GM12878 (cell line): ENCODE data around the gene GAD2. TPM values are rescaled to one million over a fixed set of nuclear protein-coding genes. Genes with fewer than 3 reads are reported as not detected.

Experiments used
- ATAC-seq: fragments of 200-7000 bp; cut with Tn5 transposase; 3 replicates; pipeline ENCODE4 v1.9.1; 2020; ENCODE audit warnings: mild to moderate bottlenecking, moderate library complexity
- BruUV-seq: library from RNA; stranded (reverse); fragments of 400-500 nt; replicated peaks from 2 replicates; lab custom pipeline; 2021; lab: Mats Ljungman, UMichigan
- CTCF ChIA-PET: fragments of 300-600 bp; sonication (Branson Sonifier 250); formaldehyde crosslinking; extraction: SDS; loops from one replicate; lab custom pipeline; 2021; ENCODE audit warnings: inconsistent platforms; lab: Yijun Ruan, JAX
- POLR2A ChIA-PET: fragments of 350-600 bp; formaldehyde crosslinking; extraction: SDS; loops from one replicate; lab custom pipeline; 2021; ENCODE audit warnings: inconsistent platforms; lab: Charles Lee
- RAD21 ChIA-PET: fragments of 300-600 bp; sonication (Branson Sonifier 250); formaldehyde crosslinking; loops from one replicate; lab custom pipeline; 2023; ENCODE audit warnings: antibody characterized with exemption; ENCODE audit not compliant: unreplicated experiment; lab: Charles Lee
- SMC1A ChIA-PET: fragments of 300-600 bp; sonication (Branson Sonifier 250); formaldehyde crosslinking; loops from one replicate; lab custom pipeline; 2023; ENCODE audit not compliant: unreplicated experiment, uncharacterized antibody; lab: Charles Lee
- DNase-seq: peaks from one replicate; pipeline ENCODE4 v3.0.0-alpha.2; 2011; ENCODE audit warnings: low read depth, low spot score
- FAIRE-seq: peaks from 3 replicates; lab custom pipeline; 2011; peaks lifted over from hg19 to GRCh38; lab: Jason Lieb, UNC
- H2AFZ ChIP-seq: 2 replicates; pipeline ENCODE4 v1.6.0; 2011; ENCODE audit warnings: low read depth, low read length, control low read depth; ENCODE audit not compliant: control insufficient read depth
- H3K27ac ChIP-seq: 2 replicates; pipeline ENCODE4 v1.5.1; 2011; ENCODE audit warnings: control low read depth; ENCODE audit not compliant: control insufficient read depth, insufficient read depth
- H3K27me3 ChIP-seq, 2 experiments: replicated peaks in 1 of 2; 2 replicates each; pipeline versions ENCODE4 v1.6.0 to v1.6.1; 2011; ENCODE audit warnings: low read length in 1 of 2; ENCODE audit not compliant: control insufficient read depth in 2 of 2, insufficient read depth in 2 of 2
- H3K36me3 ChIP-seq, 2 experiments: 2 replicates each; pipeline ENCODE4 v1.5.1; 2011; ENCODE audit warnings: low read length in 1 of 2; ENCODE audit not compliant: control insufficient read depth in 2 of 2, insufficient read depth in 2 of 2
- H3K4me1 ChIP-seq: 2 replicates; pipeline ENCODE4 v1.6.1; 2011; ENCODE audit warnings: mild to moderate bottlenecking, low read length, moderate library complexity, mixed read lengths; ENCODE audit not compliant: control insufficient read depth, insufficient read depth
- H3K4me2 ChIP-seq: 2 replicates; pipeline ENCODE4 v1.6.0; 2011; ENCODE audit warnings: control low read depth; ENCODE audit not compliant: control insufficient read depth, insufficient read depth
- H3K4me3 ChIP-seq: fragments of 200-600 bp; sonication (generic); 2 replicates; pipeline ENCODE4 v1.5.1; 2016
- H3K79me2 ChIP-seq: 2 replicates; pipeline ENCODE4 v1.6.0; 2011; ENCODE audit warnings: low read length; ENCODE audit not compliant: control insufficient read depth, insufficient read depth
- H3K9ac ChIP-seq: 2 replicates; pipeline ENCODE4 v1.8.0; 2011; ENCODE audit warnings: low read length, control low read depth, mixed read lengths; ENCODE audit not compliant: control insufficient read depth, insufficient read depth
- H3K9me3 ChIP-seq: replicated peaks from 3 replicates; pipeline ENCODE4 v1.5.1; 2011; ENCODE audit warnings: mild to moderate bottlenecking, low read length; ENCODE audit not compliant: control insufficient read depth, insufficient read depth
- H4K20me1 ChIP-seq: 2 replicates; pipeline ENCODE4 v1.6.0; 2011; ENCODE audit not compliant: control insufficient read depth, insufficient read depth
- BACH1 ChIP-seq: fragments of 450-650 bp; IDR thresholded peaks from 2 replicates; pipeline ENCODE4 v1.6.1; 2017; ENCODE audit warnings: mild to moderate bottlenecking, borderline replicate concordance
- ELK1 ChIP-seq: IDR thresholded peaks from 2 replicates; pipeline ENCODE4 v1.6.1; 2012; ENCODE audit warnings: low read depth, low read length, improper control_type of control experiment
- IRF4 ChIP-seq: IDR thresholded peaks from 2 replicates; pipeline ENCODE4 v1.6.1; 2011; ENCODE audit warnings: low read depth, low read length
- ZNF274 ChIP-seq: IDR thresholded peaks from one replicate; pipeline ENCODE4 v1.8.0; 2011; ENCODE audit not compliant: insufficient read length, insufficient read depth
- ZNF622 ChIP-seq: fragments of 450-650 bp; IDR thresholded peaks from 2 replicates; pipeline ENCODE4 v1.6.1; 2017; ENCODE audit warnings: mild to moderate bottlenecking, inconsistent platforms
- WGBS: methylation state at CpG from one replicate; pipeline ENCODE4 v1.1.6; 2016; ENCODE audit warnings: low lambda C conversion rate; ENCODE audit not compliant: insufficient replicate concordance, insufficient coverage; ENCODE audit errors: missing lambda C conversion rate; 5-methylcytosine and 5-hydroxymethylcytosine counted together
- in situ Hi-C: fragments of 300-500 bp; cut with MboI; formaldehyde crosslinking; loops from 9 replicates; pipeline ENCODE4 v1.14.3; 2018; ENCODE audit warnings: mixed read lengths
- intact Hi-C: fragments of 100-400 bp; cut with micrococcal nuclease; formaldehyde crosslinking; loops from one replicate; pipeline ENCODE4 v1.14.2; 2022; ENCODE audit not compliant: unreplicated experiment
- polyA plus RNA-seq, 11 experiments: library from polyadenylated mRNA; depleted of rRNA in 4 of 11; unstranded in 6 of 11; stranded (reverse) in 5 of 11; fragments of >200 nt; fragmentation: Nextera tagmentation in 4 of 11; fragmentation: Illumina TruSeq in 1 of 11; extraction: Ambion mirVana in 4 of 11; extraction: Trizol in 1 of 11; gene quantifications; 1 replicate in 1 of 11; 2 replicates in 10 of 11; pipeline versions ENCODE4 v1.2.1 to v1.2.3, GENCODE V29; 2011 to 2016; ENCODE audit warnings: inconsistent platforms in 2 of 11, missing spikeins in 2 of 11, low read depth in 1 of 11
- total RNA-seq, 4 experiments: library from RNA; depleted of rRNA in 3 of 4; stranded (reverse); fragments of >200 nt in 3 of 4; fragmentation: Illumina TruSeq in 1 of 4; extraction: Trizol in 1 of 4; gene quantifications; 2 replicates each; pipeline versions ENCODE4 v1.2.1 to v1.2.3, GENCODE V29; 2013 to 2021
- TF ChIP-seq, protein P1 (sequence below): fragments of 450-650 bp; IDR thresholded peaks from 2 replicates; pipeline ENCODE4 v1.6.1; 2017; ENCODE audit warnings: borderline replicate concordance
- TF ChIP-seq, protein P2 (sequence below): IDR thresholded peaks from 2 replicates; pipeline ENCODE4 v1.6.1; 2011; ENCODE audit warnings: low read depth, low read length, improper control_type of control experiment, borderline replicate concordance

The GAD2 gene
- total and polyA plus RNA-seq, 10 of the 15 experiments (the other 5 are each of a cell fraction or from before 2014, with no cell fraction given), result not detected

- ChIA-PET CTCF (interaction anchor here (1.0 kb wide), 1 partner anchor 8 kb away, joined by 3 read pairs; no protein-coding TSS in a partner anchor), SMC1A (interaction anchor here (0.7 to 0.8 kb wide), 2 partner anchors 18 to 19 kb away, joined by 3 to 5 read pairs; no protein-coding TSS in a partner anchor), POLR2A (no interaction called here), RAD21 (no interaction called here)
- 4% methylated on average over 4 of the region's 4 CpGs for WGBS
- Histone ChIP-seq H3K9me3 (no peaks in the 10 kb centered on the region), H3K27me3 (peaks cover 0 to 4% of the 10 kb centered on the region in 2 experiments; a peak in 2 of 4 replicates), H4K20me1 (no peaks in the 10 kb centered on the region), H3K79me2 (no peaks in the 10 kb centered on the region), H3K9ac (no peak overlapping the region), H3K36me3 (no peaks in the 10 kb centered on the region), H2AFZ (no peak overlapping the region), H3K4me2 (no peak overlapping the region), H3K4me3 (no peak overlapping the region), H3K27ac (no peak overlapping the region), H3K4me1 (no peaks in the 10 kb centered on the region)
- no TSS peak for BruUV-seq
- ATAC-seq (no peak), DNase-seq (no peak), FAIRE-seq (no peak)
- intact Hi-C loops (no loop called here), in situ Hi-C loops (no loop called here)
- TF ChIP-seq ELK1, result no peak
- TF ChIP-seq, protein P1, sequence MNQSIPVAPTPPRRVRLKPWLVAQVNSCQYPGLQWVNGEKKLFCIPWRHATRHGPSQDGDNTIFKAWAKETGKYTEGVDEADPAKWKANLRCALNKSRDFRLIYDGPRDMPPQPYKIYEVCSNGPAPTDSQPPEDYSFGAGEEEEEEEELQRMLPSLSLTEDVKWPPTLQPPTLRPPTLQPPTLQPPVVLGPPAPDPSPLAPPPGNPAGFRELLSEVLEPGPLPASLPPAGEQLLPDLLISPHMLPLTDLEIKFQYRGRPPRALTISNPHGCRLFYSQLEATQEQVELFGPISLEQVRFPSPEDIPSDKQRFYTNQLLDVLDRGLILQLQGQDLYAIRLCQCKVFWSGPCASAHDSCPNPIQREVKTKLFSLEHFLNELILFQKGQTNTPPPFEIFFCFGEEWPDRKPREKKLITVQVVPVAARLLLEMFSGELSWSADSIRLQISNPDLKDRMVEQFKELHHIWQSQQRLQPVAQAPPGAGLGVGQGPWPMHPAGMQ, result no peak
- TF ChIP-seq IRF4, result no peak
- TF ChIP-seq, protein P2, sequence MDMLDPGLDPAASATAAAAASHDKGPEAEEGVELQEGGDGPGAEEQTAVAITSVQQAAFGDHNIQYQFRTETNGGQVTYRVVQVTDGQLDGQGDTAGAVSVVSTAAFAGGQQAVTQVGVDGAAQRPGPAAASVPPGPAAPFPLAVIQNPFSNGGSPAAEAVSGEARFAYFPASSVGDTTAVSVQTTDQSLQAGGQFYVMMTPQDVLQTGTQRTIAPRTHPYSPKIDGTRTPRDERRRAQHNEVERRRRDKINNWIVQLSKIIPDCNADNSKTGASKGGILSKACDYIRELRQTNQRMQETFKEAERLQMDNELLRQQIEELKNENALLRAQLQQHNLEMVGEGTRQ, result no peak
- TF ChIP-seq ZNF274, result no peak
- no peak for TF ChIP-seq BACH1
- no peak for TF ChIP-seq ZNF622
These were observed 73.7 kb downstream of the GAD2 start for GRCh38 chr10:26290236-26290635.
